ENCODE results near the gene RHEBL1.

DNA sequence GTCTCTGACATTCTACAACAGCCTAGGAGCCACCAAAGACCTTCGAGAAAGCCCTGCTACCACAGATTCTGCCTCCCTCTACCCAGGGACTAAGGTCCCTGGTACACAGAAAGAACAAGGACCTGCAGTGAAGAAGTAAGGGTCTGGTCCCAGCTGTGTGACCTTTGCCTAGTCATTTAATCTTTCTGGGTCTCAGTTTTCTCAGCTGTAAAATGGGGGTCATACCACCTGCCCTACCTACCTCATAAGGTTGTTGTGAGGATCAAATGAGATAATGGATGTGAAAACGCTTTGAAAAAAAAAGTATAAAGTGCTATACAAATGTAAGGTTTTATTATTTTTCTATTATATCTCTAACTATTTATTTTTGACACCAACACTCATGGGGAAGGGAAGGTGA lies 46.0 kb downstream of the RHEBL1 start:
- TF ChIP-seq, protein P1, sequence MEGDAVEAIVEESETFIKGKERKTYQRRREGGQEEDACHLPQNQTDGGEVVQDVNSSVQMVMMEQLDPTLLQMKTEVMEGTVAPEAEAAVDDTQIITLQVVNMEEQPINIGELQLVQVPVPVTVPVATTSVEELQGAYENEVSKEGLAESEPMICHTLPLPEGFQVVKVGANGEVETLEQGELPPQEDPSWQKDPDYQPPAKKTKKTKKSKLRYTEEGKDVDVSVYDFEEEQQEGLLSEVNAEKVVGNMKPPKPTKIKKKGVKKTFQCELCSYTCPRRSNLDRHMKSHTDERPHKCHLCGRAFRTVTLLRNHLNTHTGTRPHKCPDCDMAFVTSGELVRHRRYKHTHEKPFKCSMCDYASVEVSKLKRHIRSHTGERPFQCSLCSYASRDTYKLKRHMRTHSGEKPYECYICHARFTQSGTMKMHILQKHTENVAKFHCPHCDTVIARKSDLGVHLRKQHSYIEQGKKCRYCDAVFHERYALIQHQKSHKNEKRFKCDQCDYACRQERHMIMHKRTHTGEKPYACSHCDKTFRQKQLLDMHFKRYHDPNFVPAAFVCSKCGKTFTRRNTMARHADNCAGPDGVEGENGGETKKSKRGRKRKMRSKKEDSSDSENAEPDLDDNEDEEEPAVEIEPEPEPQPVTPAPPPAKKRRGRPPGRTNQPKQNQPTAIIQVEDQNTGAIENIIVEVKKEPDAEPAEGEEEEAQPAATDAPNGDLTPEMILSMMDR (IDR thresholded peaks at IDR 0.05), result no peak
- TF ChIP-seq POLR2A (IDR thresholded peaks at IDR 0.05), result no peak

Data from body of pancreas (tissue), 4 donors.